SU-DHL-6 (cell line): ENCODE results near the gene EPB41L2.
"Not testable (repeated sequence)": the region's sequence is repeated elsewhere in the genome, so short reads cannot be mapped to it uniquely, and the experiment has no call there.

ENCODE experiments used
- H2AFZ ChIP-seq: fragments of 200-600 bp; sonication (generic); 2 replicates; pipeline ENCODE4 v1.6.1; 2014; ENCODE audit warnings: low read depth, mild to moderate bottlenecking, moderate library complexity, mixed read lengths, antibody characterized with exemption, low read length; ENCODE audit not compliant: severe bottlenecking
- H3F3A ChIP-seq: fragments of 200-600 bp; shearing (Covaris generic); 2 replicates; pipeline ENCODE4 v1.6.0; 2016; ENCODE audit warnings: antibody characterized with exemption, mild to moderate bottlenecking; ENCODE audit not compliant: insufficient read depth
- H3K27ac ChIP-seq: fragments of 200-600 bp; sonication (generic); 2 replicates; pipeline ENCODE4 v1.5.1; 2016; ENCODE audit warnings: low read depth, mild to moderate bottlenecking, low read length, moderate library complexity, mixed read lengths
- H3K27me3 ChIP-seq: fragments of 200-600 bp; sonication (generic), shearing (Covaris generic); 2 replicates; pipeline ENCODE4 v1.6.0; 2014; ENCODE audit warnings: mild to moderate bottlenecking, low read length
- H3K36me3 ChIP-seq: fragments of 200-600 bp; sonication (generic); 2 replicates; pipeline ENCODE4 v1.6.1; 2014; ENCODE audit warnings: mild to moderate bottlenecking, low read length, mixed read lengths
- H3K4me2 ChIP-seq: fragments of 300-600, 200-600 bp; shearing (Covaris generic), sonication (generic); 2 replicates; pipeline ENCODE4 v1.6.0; 2014; ENCODE audit warnings: low read length, low read depth, mild to moderate bottlenecking; ENCODE audit not compliant: poor library complexity, severe bottlenecking
- H3K4me3 ChIP-seq: fragments of 200-600 bp; sonication (generic); 2 replicates; pipeline ENCODE4 v1.5.1; 2014; ENCODE audit warnings: antibody characterized with exemption, low read length, mild to moderate bottlenecking, mixed read lengths; ENCODE audit not compliant: insufficient read depth, poor library complexity, severe bottlenecking
- H3K79me2 ChIP-seq: fragments of 200-600 bp; sonication (generic); 2 replicates; pipeline ENCODE4 v1.6.1; 2014; ENCODE audit warnings: mild to moderate bottlenecking, low read length, moderate library complexity; ENCODE audit not compliant: insufficient read depth
- H3K9ac ChIP-seq: fragments of 200-600 bp; sonication (generic); 2 replicates; pipeline ENCODE4 v1.7.0; 2014; ENCODE audit warnings: mild to moderate bottlenecking, low read length
- H3K9me2 ChIP-seq: fragments of 200-600 bp; sonication (generic); replicated peaks from 2 replicates; pipeline ENCODE4 v1.6.1; 2014; ENCODE audit warnings: low read length; ENCODE audit not compliant: insufficient read depth
- H3K9me3 ChIP-seq: fragments of 200-600 bp; sonication (generic); 2 replicates; pipeline ENCODE4 v1.6.1; 2014; ENCODE audit warnings: low read length, mixed read lengths; ENCODE audit not compliant: insufficient read depth
- H4K20me1 ChIP-seq: fragments of 200-600 bp; sonication (generic); 2 replicates; pipeline ENCODE4 v1.6.1; 2014; ENCODE audit warnings: low read depth, mild to moderate bottlenecking, antibody characterized with exemption, low read length, moderate library complexity, mixed read lengths
- EZH2phosphoT487 ChIP-seq: fragments of 200-600 bp; sonication (generic), shearing (Covaris generic); conservative IDR thresholded peaks from 2 replicates; pipeline ENCODE4 v1.6.1; 2018; ENCODE audit warnings: mild to moderate bottlenecking, antibody characterized with exemption, low read length, moderate library complexity, mixed read lengths
- TF ChIP-seq, protein P1 (sequence below): fragments of 200-600 bp; sonication (generic); IDR thresholded peaks from one replicate; pipeline ENCODE4 v1.5.1; 2017; ENCODE audit warnings: antibody characterized with exemption, mild to moderate bottlenecking, low read length, moderate library complexity; ENCODE audit not compliant: insufficient read depth, poor library complexity, severe bottlenecking

Gene EPB41L2

DNA sequence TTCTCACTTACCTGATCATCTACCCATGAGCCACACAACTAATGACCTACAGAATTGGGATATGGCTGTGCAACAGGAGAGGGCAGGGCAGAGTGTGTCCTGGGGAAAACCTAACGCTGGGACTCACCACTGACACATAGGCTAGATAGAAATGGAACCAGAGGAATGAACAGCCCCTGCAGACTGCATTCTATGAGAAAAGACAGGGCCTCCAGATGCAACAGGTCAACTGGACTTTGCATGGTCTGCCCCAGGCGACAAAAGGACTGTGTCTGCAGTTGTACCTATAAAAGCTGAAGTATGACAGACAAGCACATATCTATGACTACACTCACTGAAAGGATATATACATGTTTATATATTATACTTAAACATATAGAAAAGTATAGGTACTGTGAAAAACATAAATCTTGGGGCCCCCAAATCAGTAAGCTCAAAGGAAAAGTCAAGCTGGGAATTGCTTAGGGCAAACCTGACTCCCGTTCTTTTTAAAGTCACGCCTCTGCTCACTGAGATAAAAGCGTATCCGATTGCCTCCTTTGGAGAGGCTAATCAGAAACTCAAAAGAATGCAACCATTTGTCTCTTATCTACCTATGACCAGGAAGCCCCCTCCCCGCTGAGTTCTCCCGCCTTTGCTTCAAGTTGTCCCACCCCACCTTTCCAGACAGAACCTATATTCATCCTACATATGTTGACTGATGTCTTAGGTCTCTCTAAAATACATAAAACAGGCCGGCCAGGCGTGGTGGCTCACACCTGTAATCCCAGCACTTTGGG, 68.5 kb downstream of the EPB41L2 start:
- Histone ChIP-seq H3K27ac (no peak overlapping the region), H3F3A (no peaks in the 10 kb centered on the region), H3K4me3 (no peak overlapping the region), H3K4me2 (no peak overlapping the region), H3K9ac (no peak overlapping the region), H3K9me2 (no peaks in the 10 kb centered on the region), H3K36me3 (no peaks in the 10 kb centered on the region), H2AFZ (no peak overlapping the region), H3K27me3 (no peaks in the 10 kb centered on the region), H3K9me3 (no peaks in the 10 kb centered on the region), H3K79me2 (no peaks in the 10 kb centered on the region), H4K20me1 (no peaks in the 10 kb centered on the region)
- TF ChIP-seq, protein P1, sequence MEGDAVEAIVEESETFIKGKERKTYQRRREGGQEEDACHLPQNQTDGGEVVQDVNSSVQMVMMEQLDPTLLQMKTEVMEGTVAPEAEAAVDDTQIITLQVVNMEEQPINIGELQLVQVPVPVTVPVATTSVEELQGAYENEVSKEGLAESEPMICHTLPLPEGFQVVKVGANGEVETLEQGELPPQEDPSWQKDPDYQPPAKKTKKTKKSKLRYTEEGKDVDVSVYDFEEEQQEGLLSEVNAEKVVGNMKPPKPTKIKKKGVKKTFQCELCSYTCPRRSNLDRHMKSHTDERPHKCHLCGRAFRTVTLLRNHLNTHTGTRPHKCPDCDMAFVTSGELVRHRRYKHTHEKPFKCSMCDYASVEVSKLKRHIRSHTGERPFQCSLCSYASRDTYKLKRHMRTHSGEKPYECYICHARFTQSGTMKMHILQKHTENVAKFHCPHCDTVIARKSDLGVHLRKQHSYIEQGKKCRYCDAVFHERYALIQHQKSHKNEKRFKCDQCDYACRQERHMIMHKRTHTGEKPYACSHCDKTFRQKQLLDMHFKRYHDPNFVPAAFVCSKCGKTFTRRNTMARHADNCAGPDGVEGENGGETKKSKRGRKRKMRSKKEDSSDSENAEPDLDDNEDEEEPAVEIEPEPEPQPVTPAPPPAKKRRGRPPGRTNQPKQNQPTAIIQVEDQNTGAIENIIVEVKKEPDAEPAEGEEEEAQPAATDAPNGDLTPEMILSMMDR, result no peak
- TF ChIP-seq EZH2phosphoT487, result no peak

DNA sequence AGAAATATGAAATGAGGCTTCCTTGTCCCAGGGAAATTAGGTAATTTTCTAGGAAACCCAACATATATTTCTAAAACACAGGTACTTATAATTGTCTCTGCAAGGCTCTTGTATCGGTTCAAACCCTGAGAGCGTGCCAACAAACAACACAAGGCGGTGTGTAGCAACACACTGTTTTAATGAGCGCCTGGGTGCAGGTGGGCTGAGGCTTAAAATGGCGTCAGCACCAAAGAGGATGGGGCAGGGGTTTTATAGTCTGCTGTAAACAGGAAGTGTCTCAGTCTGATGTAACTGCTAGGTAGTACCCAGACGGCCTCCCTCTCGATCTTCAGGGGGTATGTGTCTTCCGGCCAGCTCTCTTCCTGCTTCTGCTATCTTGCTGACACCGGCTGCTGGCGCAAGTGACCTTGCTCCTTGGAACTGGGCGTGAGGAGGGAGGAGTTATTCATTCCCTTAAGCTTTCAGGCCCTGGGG, 69.7 kb downstream of the EPB41L2 start:
- no peak overlapping the region for H2AFZ ChIP-seq
- TF ChIP-seq, protein P1, result no peak
- TF ChIP-seq EZH2phosphoT487, result no peak
- no peaks in the 10 kb centered on the region for H3K9me2 ChIP-seq
- H3K4me3 ChIP-seq, result no peak overlapping the region
- H3K27ac ChIP-seq, result no peak overlapping the region
- no peaks in the 10 kb centered on the region for H3F3A ChIP-seq
- no peaks in the 10 kb centered on the region for H3K9me3 ChIP-seq
- H3K9ac ChIP-seq, result no peak overlapping the region
- H3K4me2 ChIP-seq, result no peak overlapping the region
- H3K27me3 ChIP-seq, result no peaks in the 10 kb centered on the region
- H3K36me3 ChIP-seq, result no peaks in the 10 kb centered on the region
- H3K79me2 ChIP-seq, result no peaks in the 10 kb centered on the region
- H4K20me1 ChIP-seq, result no peaks in the 10 kb centered on the region

DNA sequence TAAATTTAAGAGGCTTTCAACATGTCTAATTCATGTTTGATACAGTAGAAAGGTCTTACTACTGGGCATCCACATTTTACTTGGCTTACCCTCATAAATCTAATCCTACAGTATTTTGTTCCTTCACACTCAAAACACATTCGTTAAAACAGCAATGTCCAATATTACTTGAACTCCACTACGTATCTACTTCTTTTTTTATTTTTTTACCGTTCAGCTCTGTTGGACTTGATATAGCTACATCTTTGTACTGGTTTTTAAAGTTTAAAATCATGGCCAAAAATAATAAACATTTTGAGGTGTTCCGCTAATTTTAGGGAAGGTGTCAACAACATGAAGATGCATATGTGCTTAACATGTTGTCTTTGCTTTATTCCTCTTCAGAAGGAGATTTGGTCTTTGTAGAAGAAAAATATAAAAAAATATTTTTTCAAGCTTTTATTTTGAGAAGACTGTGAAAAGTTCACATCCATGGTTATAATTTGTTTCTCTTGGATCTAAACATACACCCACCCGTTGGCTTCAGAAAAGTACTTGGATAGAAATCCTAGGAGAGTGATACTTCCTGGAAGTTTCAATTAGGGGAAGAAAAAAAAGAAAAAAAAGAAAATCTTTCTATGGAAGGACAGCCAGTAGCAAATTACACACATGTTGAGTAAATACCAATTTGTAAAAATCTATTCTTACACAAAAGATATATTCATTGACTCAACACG, 71.5 kb downstream of the EPB41L2 start:
- TF ChIP-seq, protein P1, result no peak
- no peak for TF ChIP-seq EZH2phosphoT487

DNA sequence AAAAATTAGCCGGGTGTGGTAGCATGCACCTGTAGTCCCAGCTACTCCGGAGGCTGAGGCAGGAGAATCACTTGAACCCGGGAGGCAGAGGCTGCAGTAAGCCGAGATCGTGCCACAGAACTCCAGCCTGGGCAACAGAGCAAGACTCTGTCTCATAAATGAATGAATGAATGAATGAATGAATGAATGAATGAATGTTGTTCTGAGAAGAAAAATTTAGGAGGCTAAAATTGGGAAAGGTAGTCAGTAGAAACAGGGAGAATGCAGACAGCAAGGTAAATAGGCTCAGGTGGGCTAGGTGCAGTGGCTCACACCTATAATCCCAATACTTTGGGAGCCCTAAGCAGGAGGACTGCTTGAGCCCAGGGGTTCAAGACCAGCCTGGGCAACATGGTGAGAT, 75.5 kb downstream of the EPB41L2 start:
- H3K79me2 ChIP-seq, H3K9me2 ChIP-seq, H3K4me2 ChIP-seq, H2AFZ ChIP-seq, H3K9ac ChIP-seq, H3K36me3 ChIP-seq, H3K4me3 ChIP-seq, H3F3A ChIP-seq, H3K27me3 ChIP-seq, H4K20me1 ChIP-seq, H3K27ac ChIP-seq, H3K9me3 ChIP-seq: not testable (repeated sequence)

More for the DNA sequence above, 71.5 kb downstream of the EPB41L2 start:
- H3K9me3 ChIP-seq, result no peaks in the 10 kb centered on the region
- no peak overlapping the region for H2AFZ ChIP-seq
- no peaks in the 10 kb centered on the region for H3K36me3 ChIP-seq
- no peak overlapping the region for H3K9ac ChIP-seq
- H3K4me3 ChIP-seq, result no peak overlapping the region
- no peaks in the 10 kb centered on the region for H3K79me2 ChIP-seq
- no peaks in the 10 kb centered on the region for H4K20me1 ChIP-seq
- H3K27me3 ChIP-seq, result no peaks in the 10 kb centered on the region
- H3K9me2 ChIP-seq, result no peaks in the 10 kb centered on the region
- no peaks in the 10 kb centered on the region for H3F3A ChIP-seq
- H3K4me2 ChIP-seq, result no peak overlapping the region
- no peak overlapping the region for H3K27ac ChIP-seq
